ENCODE results near the gene TADA2A. TPM values are rescaled to one million over a fixed set of nuclear protein-coding genes. Genes with fewer than 3 reads are reported as not detected.

The TADA2A gene
- total and polyA plus RNA-seq, 8 donors: 5.2 to 11.9 (median 9.4) TPM

GRCh38 chr17:37520174-37520573 is 113.5 kb downstream of the TADA2A start:
- H3K36me3 ChIP-seq: peaks cover 0 to 37% (median 15%) of the 10 kb centered on the region in 3 donors
- no peak overlapping the region for H3K27ac ChIP-seq
- intact Hi-C loops (cut with DNase I): no loop called here
- TF ChIP-seq, protein P1, sequence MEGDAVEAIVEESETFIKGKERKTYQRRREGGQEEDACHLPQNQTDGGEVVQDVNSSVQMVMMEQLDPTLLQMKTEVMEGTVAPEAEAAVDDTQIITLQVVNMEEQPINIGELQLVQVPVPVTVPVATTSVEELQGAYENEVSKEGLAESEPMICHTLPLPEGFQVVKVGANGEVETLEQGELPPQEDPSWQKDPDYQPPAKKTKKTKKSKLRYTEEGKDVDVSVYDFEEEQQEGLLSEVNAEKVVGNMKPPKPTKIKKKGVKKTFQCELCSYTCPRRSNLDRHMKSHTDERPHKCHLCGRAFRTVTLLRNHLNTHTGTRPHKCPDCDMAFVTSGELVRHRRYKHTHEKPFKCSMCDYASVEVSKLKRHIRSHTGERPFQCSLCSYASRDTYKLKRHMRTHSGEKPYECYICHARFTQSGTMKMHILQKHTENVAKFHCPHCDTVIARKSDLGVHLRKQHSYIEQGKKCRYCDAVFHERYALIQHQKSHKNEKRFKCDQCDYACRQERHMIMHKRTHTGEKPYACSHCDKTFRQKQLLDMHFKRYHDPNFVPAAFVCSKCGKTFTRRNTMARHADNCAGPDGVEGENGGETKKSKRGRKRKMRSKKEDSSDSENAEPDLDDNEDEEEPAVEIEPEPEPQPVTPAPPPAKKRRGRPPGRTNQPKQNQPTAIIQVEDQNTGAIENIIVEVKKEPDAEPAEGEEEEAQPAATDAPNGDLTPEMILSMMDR (IDR thresholded peaks at IDR 0.05): no peak
- H3K27me3 ChIP-seq: no peaks in the 10 kb centered on the region
- FAIRE-seq: no peak
- no peaks in the 10 kb centered on the region for H3K9me3 ChIP-seq
- H3K4me3 ChIP-seq: no peak overlapping the region
- no peaks in the 10 kb centered on the region for H3K4me1 ChIP-seq
- ATAC-seq: no peak
- WGBS, 2 donors: 91 to 95% methylated on average over 8 of the region's 8 CpGs
- no peak for DNase-seq

GRCh38 chr17:37521821-37522220 is 115.1 kb downstream of the TADA2A start:
- Histone ChIP-seq H3K4me3 (no peak overlapping the region), H3K9me3 (no peaks in the 10 kb centered on the region), H3K27ac (no peak overlapping the region), H3K36me3 (peaks cover 0 to 37% (median 15%) of the 10 kb centered on the region in 3 donors), H3K4me1 (no peaks in the 10 kb centered on the region), H3K27me3 (no peaks in the 10 kb centered on the region)
- WGBS, 2 donors: 89 to 92% methylated on average over 5 of the region's 5 CpGs
- no peak for DNase-seq
- ATAC-seq: no peak
- no peak for FAIRE-seq
- TF ChIP-seq, protein P1 (IDR thresholded peaks at IDR 0.05): no peak
- intact Hi-C loops (cut with DNase I): no loop called here

- H3K36me3 ChIP-seq: peaks cover 0 to 18% (median 8%) of the 10 kb centered on the region in 3 donors
- ATAC-seq: no peak
- FAIRE-seq: no peak
Observed at GRCh38 chr17:37523715-37524219, 117.1 kb downstream of the TADA2A start.

GRCh38 chr17:37527249-37527851 is 120.7 kb downstream of the TADA2A start:
- WGBS, 2 donors: 51 to 56% methylated on average over 5 of the region's 5 CpGs
- TF ChIP-seq, protein P1 (IDR thresholded peaks at IDR 0.05): peak in 3 of 4 donors; percentile 17 to 42 (median 37)
- Histone ChIP-seq H3K27me3 (no peaks in the 10 kb centered on the region), H3K4me1 (no peaks in the 10 kb centered on the region), H3K4me3 (no peak overlapping the region), H3K36me3 (peaks cover 0 to 10% (median 0%) of the 10 kb centered on the region in 3 donors), H3K9me3 (no peaks in the 10 kb centered on the region), H3K27ac (no peak overlapping the region)
- ATAC-seq (peak in 3 of 4 donors; percentile 80 to 89 (median 87)), FAIRE-seq (no peak), DNase-seq (no peak)
- intact Hi-C loops (cut with DNase I): no loop called here

More at GRCh38 chr17:37523715-37524219, 117.1 kb downstream of the TADA2A start:
- no peak for DNase-seq
- Histone ChIP-seq H3K27ac (no peak overlapping the region), H3K4me3 (no peak overlapping the region), H3K9me3 (no peaks in the 10 kb centered on the region), H3K27me3 (no peaks in the 10 kb centered on the region), H3K4me1 (no peaks in the 10 kb centered on the region)
- WGBS, 2 donors: 90 to 91% methylated on average over 8 of the region's 8 CpGs
- TF ChIP-seq, protein P1 (IDR thresholded peaks at IDR 0.05): no peak
- intact Hi-C loops (cut with DNase I): no loop called here

Other genes with a start within 250 kb of the TADA2A start
- gene C17orf78, start 30.9 kb upstream of the TADA2A start, total RNA-seq: not detected
- not detected for gene C17orf78, start 30.9 kb upstream of the TADA2A start, polyA plus RNA-seq
- gene ACACA, start 50 bp upstream of the TADA2A start, total RNA-seq: 10 to 100 TPM in 5 of 6 donors, 1 to 10 TPM in 1; 9.1 to 31.6 (median 14.9) TPM
- gene ACACA, start 50 bp upstream of the TADA2A start, polyA plus RNA-seq: 10 to 100 TPM; 11.3 to 12.4 TPM
- gene DUSP14, start 83.0 kb downstream of the TADA2A start, total RNA-seq: 1 to 10 TPM; 2.7 to 5.6 (median 4.4) TPM
- 1 to 10 TPM; 2.9 to 6.4 TPM for gene DUSP14, start 83.0 kb downstream of the TADA2A start, polyA plus RNA-seq
- gene SYNRG, start 202.5 kb downstream of the TADA2A start, total RNA-seq: 10 to 100 TPM; 14.1 to 26.0 (median 18.4) TPM
- 1 to 10 TPM; 7.4 to 9.7 TPM for gene SYNRG, start 202.5 kb downstream of the TADA2A start, polyA plus RNA-seq
- 10 to 100 TPM in 4 of 6 donors, 1 to 10 TPM in 2; 9.5 to 21.4 (median 11.1) TPM for gene DDX52, start 236.6 kb downstream of the TADA2A start, total RNA-seq
- 1 to 10 TPM; 7.7 to 9.3 TPM for gene DDX52, start 236.6 kb downstream of the TADA2A start, polyA plus RNA-seq

Data from pancreas (tissue), 10 donors.